ENCODE measurements around the gene RRAGD. TPM values are rescaled to one million over a fixed set of nuclear protein-coding genes. Genes with fewer than 3 reads are reported as not detected.
A peak's percentile ranks its signal among the peaks of the same experiment; 100 is the strongest.

The RRAGD gene
- total and polyA plus RNA-seq, 2 of the 13 experiments (the other 11 are each of a cell fraction or from before 2014, with no cell fraction given) = 0.35 to 0.53 TPM

DNA sequence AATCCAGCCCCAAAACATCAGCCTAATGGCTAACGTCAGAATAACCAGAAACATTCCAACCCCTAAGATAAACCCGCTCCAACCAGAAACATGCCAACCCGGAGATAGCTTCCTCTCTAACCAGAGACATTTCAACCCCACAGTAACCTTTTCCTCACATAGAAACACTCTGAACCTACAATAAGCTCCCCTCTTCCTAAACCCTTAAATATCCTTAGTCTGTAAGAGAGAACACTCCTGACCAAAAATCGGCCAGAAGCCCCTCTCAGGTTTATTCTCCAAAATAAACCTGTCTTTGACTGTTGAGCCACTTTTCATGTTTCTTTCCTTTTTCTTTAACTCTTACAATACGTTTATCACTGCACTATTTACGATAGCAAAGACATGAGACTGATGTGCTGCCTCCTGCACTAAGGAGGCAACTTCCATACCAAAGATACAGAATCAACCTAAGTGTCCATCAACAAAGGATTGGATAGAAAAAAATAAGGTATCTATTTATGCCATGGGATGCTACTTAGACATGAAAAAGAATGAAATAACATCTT is 92.0 kb downstream of the RRAGD start:
- Histone ChIP-seq H3K4me3 (replicated peaks in 1 of 3; ENCODE audit: insufficient read depth in 1 of 3, low read depth in 2 of 3, low read length in 3 of 3) (no peak overlapping the region), H3K79me2 (ENCODE audit: insufficient read depth, low read length) (no peaks in the 10 kb centered on the region), H2AFZ (ENCODE audit: low read length) (no peak overlapping the region), H4K20me1 (ENCODE audit: insufficient read depth, low read length) (no peaks in the 10 kb centered on the region), H3K9ac (ENCODE audit: insufficient read depth, low read depth, low read length) (no peak overlapping the region), H3K4me1 (ENCODE audit: insufficient read depth, low read length) (peaks cover 37% of the 10 kb centered on the region), H3K27me3 (ENCODE audit: control insufficient read depth in 1 of 2, insufficient read depth in 2 of 2, low read length in 2 of 2) (no peaks in the 10 kb centered on the region), H3K9me3 (ENCODE audit: low read length) (0 out of 2 replicates have a peak, but pooled peaks cover 5% of the 10 kb centered on the region), H3K36me3 (replicated peaks in 1 of 2; ENCODE audit: control insufficient read depth in 1 of 2, insufficient read depth in 2 of 2, low read length in 2 of 2) (no peaks in the 10 kb centered on the region), H3K4me2 (ENCODE audit: low read depth, low read length) (no peak overlapping the region), H3K27ac (ENCODE audit: extremely low read length, insufficient read depth, low read length) (no peak overlapping the region)
- in situ Hi-C loops (cut with HindIII; ENCODE audit: extremely low pct_ligation_motif_present, low pct_unique_long_range_greater_than_20kb) (no loop called here), intact Hi-C loops (cut with micrococcal nuclease; ENCODE audit: unreplicated experiment) (no loop called here)
- no TSS peak for BruUV-seq (replicated peaks)
- CTCF ChIA-PET (ENCODE audit: low intra/inter-chr PET ratio, low total read pairs) = no interaction called here
- POLR2A ChIA-PET = no interaction called here
- 78% methylated on average over 6 of the region's 6 CpGs for WGBS (ENCODE audit: low lambda C conversion rate)
- TF ChIP-seq ZNF850 (CRISPR knock-in tag; conservative IDR thresholded peaks at IDR 0.05) = peak; percentile 91; the same call in 1 of the 2 replicates
- TF ChIP-seq, protein P1, sequence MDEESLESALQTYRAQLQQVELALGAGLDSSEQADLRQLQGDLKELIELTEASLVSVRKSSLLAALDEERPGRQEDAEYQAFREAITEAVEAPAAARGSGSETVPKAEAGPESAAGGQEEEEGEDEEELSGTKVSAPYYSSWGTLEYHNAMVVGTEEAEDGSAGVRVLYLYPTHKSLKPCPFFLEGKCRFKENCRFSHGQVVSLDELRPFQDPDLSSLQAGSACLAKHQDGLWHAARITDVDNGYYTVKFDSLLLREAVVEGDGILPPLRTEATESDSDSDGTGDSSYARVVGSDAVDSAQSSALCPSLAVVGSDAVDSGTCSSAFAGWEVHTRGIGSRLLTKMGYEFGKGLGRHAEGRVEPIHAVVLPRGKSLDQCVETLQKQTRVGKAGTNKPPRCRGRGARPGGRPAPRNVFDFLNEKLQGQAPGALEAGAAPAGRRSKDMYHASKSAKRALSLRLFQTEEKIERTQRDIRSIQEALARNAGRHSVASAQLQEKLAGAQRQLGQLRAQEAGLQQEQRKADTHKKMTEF (CRISPR knock-in tag; IDR thresholded peaks at IDR 0.05) = no peak
- ATAC-seq = no peak
- FAIRE-seq = no peak
- DNase-seq (ENCODE audit: low spot score) = no peak

- TF ChIP-seq REL (CRISPR knock-in tag; conservative IDR thresholded peaks at IDR 0.05) = no peak
- no peak for TF ChIP-seq ZBTB25 (CRISPR knock-in tag; IDR thresholded peaks at IDR 0.05)
- no peak for TF ChIP-seq SSRP1 (CRISPR knock-in tag; IDR thresholded peaks at IDR 0.05)
- TF ChIP-seq ZNF367 (CRISPR knock-in tag; IDR thresholded peaks at IDR 0.05; ENCODE audit: borderline replicate concordance) = no peak
- TF ChIP-seq TBL1XR1 (IDR thresholded peaks at IDR 0.05; ENCODE audit: borderline replicate concordance, low read length, partially characterized antibody) = no peak
- TF ChIP-seq BORCS8-MEF2B (CRISPR knock-in tag; IDR thresholded peaks at IDR 0.05) = no peak
- H3K27me3 ChIP-seq (ENCODE audit: control insufficient read depth in 1 of 2, insufficient read depth in 2 of 2, low read length in 2 of 2) = no peaks in the 10 kb centered on the region
- peaks cover 13% of the 10 kb centered on the region for H3K4me1 ChIP-seq (ENCODE audit: insufficient read depth, low read length)
- H3K27ac ChIP-seq (ENCODE audit: extremely low read length, insufficient read depth, low read length) = no peak overlapping the region
- ChIA-PET POLR2A (no interaction called here), CTCF (ENCODE audit: low intra/inter-chr PET ratio, low total read pairs) (no interaction called here)
- no TSS peak for BruUV-seq (replicated peaks)
- DNase-seq (ENCODE audit: low spot score) (no peak), FAIRE-seq (no peak), ATAC-seq (no peak)
- H3K4me2 ChIP-seq (ENCODE audit: low read depth, low read length) = no peak overlapping the region
- intact Hi-C loops (cut with micrococcal nuclease; ENCODE audit: unreplicated experiment) = no loop called here
- H2AFZ ChIP-seq (ENCODE audit: low read length) = no peak overlapping the region
- in situ Hi-C loops (cut with HindIII; ENCODE audit: extremely low pct_ligation_motif_present, low pct_unique_long_range_greater_than_20kb) = no loop called here
- no peaks in the 10 kb centered on the region for H3K79me2 ChIP-seq (ENCODE audit: insufficient read depth, low read length)
- H3K9me3 ChIP-seq (ENCODE audit: low read length) = 0 out of 2 replicates have a peak, but pooled peaks cover 5% of the 10 kb centered on the region
- no peak overlapping the region for H3K4me3 ChIP-seq (replicated peaks in 1 of 3; ENCODE audit: insufficient read depth in 1 of 3, low read depth in 2 of 3, low read length in 3 of 3)
- H3K36me3 ChIP-seq (replicated peaks in 1 of 2; ENCODE audit: control insufficient read depth in 1 of 2, insufficient read depth in 2 of 2, low read length in 2 of 2) = no peaks in the 10 kb centered on the region
- no peaks in the 10 kb centered on the region for H4K20me1 ChIP-seq (ENCODE audit: insufficient read depth, low read length)
- no peak overlapping the region for H3K9ac ChIP-seq (ENCODE audit: insufficient read depth, low read depth, low read length)
Observed at GRCh38 chr6:89317067-89317466, 95.0 kb downstream of the RRAGD start.

Measured in HepG2 (cell line).